K562 (cell line): ENCODE results near the gene FRK. TPM values are rescaled to one million over a fixed set of nuclear protein-coding genes. Genes with fewer than 3 reads are reported as not detected.

Experiments used
- ATAC-seq: fragments of 200-7000 bp; cut with Tn5 transposase; 3 replicates; pipeline ENCODE4 v1.9.1; 2020; ENCODE audit warnings: moderate library complexity
- BruUV-seq: library from RNA; stranded (reverse); fragments of 400-500 nt; replicated peaks from 2 replicates; lab custom pipeline; 2021; lab: Mats Ljungman, UMichigan
- CTCF ChIA-PET: fragments of 300-600 bp; formaldehyde crosslinking; extraction: SDS; loops from one replicate; lab custom pipeline; 2021; ENCODE audit warnings: low intra/inter-chr PET ratio; lab: Yijun Ruan, JAX
- POLR2A ChIA-PET: fragments of 300-600, 350-650 bp; sonication (Branson Sonifier 250); formaldehyde crosslinking; extraction: SDS; loops from one replicate; lab custom pipeline; 2021; ENCODE audit warnings: antibody characterized with exemption, inconsistent platforms; lab: Yijun Ruan, JAX
- DNase-seq, 4 experiments: peaks; one replicate each; pipeline versions ENCODE4 v3.0.0 to v3.0.0-alpha.2; 2011 to 2018; ENCODE audit warnings: low spot score in 3 of 4, mixed read lengths in 3 of 4; ENCODE audit errors: extremely low read depth in 1 of 4
- FAIRE-seq: peaks from 2 replicates; lab custom pipeline; 2011; peaks lifted over from hg19 to GRCh38; lab: Jason Lieb, UNC
- H2AFZ ChIP-seq: 2 replicates; pipeline ENCODE4 v1.6.0; 2011; ENCODE audit warnings: low read depth, low read length, control low read depth, inconsistent platforms
- H3K27ac ChIP-seq: fragments of 200-600 bp; 3 replicates; pipeline ENCODE4 v1.8.0; 2011; ENCODE audit warnings: low read depth, mild to moderate bottlenecking, control low read depth, inconsistent platforms, low read length, moderate library complexity, mixed read lengths; ENCODE audit errors: extremely low read depth
- H3K27me3 ChIP-seq, 2 experiments: fragments of 300-600 bp in 1 of 2; 2 replicates in 1 of 2; 3 replicates in 1 of 2; pipeline versions ENCODE4 v1.6.0 to v1.8.0; 2011; ENCODE audit warnings: inconsistent platforms in 2 of 2, low read length in 2 of 2, mild to moderate bottlenecking in 1 of 2, mixed read lengths in 1 of 2, moderate library complexity in 1 of 2; ENCODE audit not compliant: control insufficient read depth in 2 of 2, insufficient read depth in 2 of 2
- H3K36me3 ChIP-seq: fragments of 300-600 bp; 3 replicates; pipeline ENCODE4 v1.8.0; 2011; ENCODE audit warnings: mild to moderate bottlenecking, low read length, inconsistent platforms; ENCODE audit not compliant: control insufficient read depth, insufficient read depth
- H3K4me1 ChIP-seq, 2 experiments: fragments of 200-600 bp in 1 of 2; replicated peaks in 1 of 2; 2 replicates in 1 of 2; 3 replicates in 1 of 2; pipeline versions ENCODE4 v1.5.1 to v1.8.0; 2011; ENCODE audit warnings: inconsistent platforms in 2 of 2, low read length in 2 of 2, mild to moderate bottlenecking in 1 of 2, mixed read lengths in 1 of 2, moderate library complexity in 1 of 2; ENCODE audit not compliant: control insufficient read depth in 2 of 2, insufficient read depth in 2 of 2
- H3K4me2 ChIP-seq: 2 replicates; pipeline ENCODE4 v1.6.1; 2011; ENCODE audit warnings: low read length, control low read depth, inconsistent platforms, mixed read lengths; ENCODE audit not compliant: insufficient read depth
- H3K4me3 ChIP-seq: fragments of 200-600 bp; sonication (generic), shearing (Covaris generic); 2 replicates; pipeline ENCODE4 v1.5.1; 2016; ENCODE audit warnings: control low read depth, inconsistent platforms
- H3K79me2 ChIP-seq: fragments of 200-600 bp; 3 replicates; pipeline ENCODE4 v1.8.0; 2011; ENCODE audit warnings: low read length, inconsistent platforms; ENCODE audit not compliant: control insufficient read depth, insufficient read depth
- H3K9ac ChIP-seq, 2 experiments: 2 replicates each; pipeline versions ENCODE4 v1.6.0 to v1.6.1; 2011; ENCODE audit warnings: low read depth in 2 of 2, low read length in 2 of 2, control low read depth in 1 of 2, inconsistent platforms in 1 of 2, mild to moderate bottlenecking in 1 of 2, mixed read lengths in 1 of 2; ENCODE audit not compliant: insufficient read depth in 1 of 2
- H3K9me1 ChIP-seq: one replicate; pipeline ENCODE4 v1.6.0; 2011; ENCODE audit warnings: inconsistent platforms, mild to moderate bottlenecking, low read length, moderate library complexity; ENCODE audit not compliant: control insufficient read depth, insufficient read depth
- H3K9me3 ChIP-seq: replicated peaks from 2 replicates; pipeline ENCODE4 v1.5.1; 2011; ENCODE audit warnings: low read depth, low read length, inconsistent platforms; ENCODE audit not compliant: control insufficient read depth, insufficient read depth
- H4K20me1 ChIP-seq: replicated peaks from 2 replicates; pipeline ENCODE4 v1.6.1; 2011; ENCODE audit warnings: low read length, inconsistent platforms, mixed read lengths; ENCODE audit not compliant: control insufficient read depth, insufficient read depth
- ZBTB11 ChIP-seq, 3 experiments: fragments of 200-800 bp in 1 of 3; fragments of 250-450 bp in 1 of 3; fragments of 450-650 bp in 1 of 3; sonication (Bioruptor Pico) in 1 of 3; sonication (Bioruptor generic) in 1 of 3; formaldehyde crosslinking in 1 of 3; IDR thresholded peaks; 2 replicates each; pipeline versions ENCODE4 v1.6.1 to v1.8.0; 2016 to 2022; ENCODE audit warnings: mild to moderate bottlenecking in 2 of 3, missing genetic modification characterization in 2 of 3, missing compliant biosample characterization in 1 of 3, moderate library complexity in 1 of 3
- ZC3H8 ChIP-seq: fragments of 450-650 bp; IDR thresholded peaks from 2 replicates; pipeline ENCODE4 v1.6.1; 2017
- in situ Hi-C: fragments of 300-500 bp; cut with MboI; formaldehyde crosslinking; loops from 4 replicates; pipeline ENCODE4 v1.15.0; 2018; ENCODE audit warnings: inconsistent platforms, mixed read lengths
- intact Hi-C: fragments of 100-400 bp; cut with micrococcal nuclease; formaldehyde crosslinking; loops from 2 replicates; pipeline ENCODE4 v1.14.2; 2022
- polyA plus RNA-seq, 8 experiments: library from polyadenylated mRNA; depleted of rRNA in 4 of 8; stranded (reverse) in 5 of 8; unstranded in 3 of 8; fragments of >200 nt; fragmentation: Nextera tagmentation in 2 of 8; fragmentation: Illumina TruSeq in 1 of 8; extraction: Ambion mirVana in 2 of 8; extraction: Trizol in 1 of 8; gene quantifications; 2 replicates each; pipeline versions ENCODE4 v1.2.1 to v1.2.3, GENCODE V29; 2011 to 2014; ENCODE audit warnings: inconsistent platforms in 1 of 8, missing spikeins in 1 of 8
- total RNA-seq, 7 experiments: library from RNA; depleted of rRNA in 6 of 7; stranded (reverse); fragments of >200 nt in 6 of 7; fragmentation: Illumina TruSeq in 2 of 7; extraction: Trizol in 2 of 7; gene quantifications; 2 replicates each; pipeline versions ENCODE4 v1.2.1 to v1.2.3, GENCODE V29; 2011 to 2021; ENCODE audit warnings: low replicate concordance in 1 of 7
- TF ChIP-seq, protein P1 (sequence below): sonication (generic); formaldehyde crosslinking; IDR thresholded peaks from 2 replicates; pipeline ENCODE4 v1.8.0; 2022; ENCODE audit warnings: mild to moderate bottlenecking, missing genetic modification reagents

FRK gene
- total and polyA plus RNA-seq, 9 of the 15 experiments (the other 6 are each of a cell fraction or from before 2014, with no cell fraction given) = 0.01 to 0.29 (median 0.09) TPM

DNA sequence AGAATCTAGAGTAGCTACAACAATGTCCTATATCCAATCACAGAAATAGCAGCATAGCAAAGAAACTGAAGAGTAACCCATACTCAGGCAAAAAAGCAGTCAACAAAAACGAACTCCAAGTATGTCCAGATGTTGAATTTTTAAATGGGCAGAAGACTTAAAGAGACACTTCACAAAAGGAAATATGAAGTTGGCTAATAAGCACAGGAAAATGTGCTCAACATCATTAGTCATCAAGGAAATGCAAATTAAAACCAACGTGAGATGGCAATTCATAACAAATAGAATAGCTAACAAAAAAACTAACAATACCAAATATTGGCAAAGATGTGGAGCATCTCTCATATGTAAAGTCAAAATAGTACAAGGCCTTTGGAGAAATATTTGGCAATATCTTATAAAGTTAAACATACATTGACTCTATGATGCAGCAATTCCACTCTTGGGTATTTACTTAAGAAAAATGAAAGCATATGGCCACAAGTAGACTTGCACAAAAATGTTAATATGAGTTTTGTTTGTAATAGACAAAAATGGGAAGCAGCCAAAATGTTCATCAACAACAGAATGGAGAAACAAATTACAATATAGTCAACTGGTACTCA, 37.7 kb downstream of the FRK start (continued):
- TF ChIP-seq ZBTB11 (CRISPR knock-in tag; IDR thresholded peaks at IDR 0.05) (no peak), ZC3H8 (no peak)

- no peaks in the 10 kb centered on the region for H4K20me1 ChIP-seq
- DNase-seq = no peak
- no peak for ATAC-seq
- in situ Hi-C loops = no loop called here
- POLR2A ChIA-PET = no interaction called here
- CTCF ChIA-PET = no interaction called here
- H3K9me3 ChIP-seq = no peaks in the 10 kb centered on the region
- intact Hi-C loops = no loop called here
- no peak overlapping the region for H3K4me3 ChIP-seq
- H3K9me1 ChIP-seq = no peaks in the 10 kb centered on the region
- H3K4me1 ChIP-seq = no peaks in the 10 kb centered on the region
- BruUV-seq = no TSS peak
- no peaks in the 10 kb centered on the region for H3K79me2 ChIP-seq
- no peak overlapping the region for H3K4me2 ChIP-seq
- H2AFZ ChIP-seq = no peak overlapping the region
- no peaks in the 10 kb centered on the region for H3K36me3 ChIP-seq
- H3K9ac ChIP-seq = no peak overlapping the region
- TF ChIP-seq, protein P1, sequence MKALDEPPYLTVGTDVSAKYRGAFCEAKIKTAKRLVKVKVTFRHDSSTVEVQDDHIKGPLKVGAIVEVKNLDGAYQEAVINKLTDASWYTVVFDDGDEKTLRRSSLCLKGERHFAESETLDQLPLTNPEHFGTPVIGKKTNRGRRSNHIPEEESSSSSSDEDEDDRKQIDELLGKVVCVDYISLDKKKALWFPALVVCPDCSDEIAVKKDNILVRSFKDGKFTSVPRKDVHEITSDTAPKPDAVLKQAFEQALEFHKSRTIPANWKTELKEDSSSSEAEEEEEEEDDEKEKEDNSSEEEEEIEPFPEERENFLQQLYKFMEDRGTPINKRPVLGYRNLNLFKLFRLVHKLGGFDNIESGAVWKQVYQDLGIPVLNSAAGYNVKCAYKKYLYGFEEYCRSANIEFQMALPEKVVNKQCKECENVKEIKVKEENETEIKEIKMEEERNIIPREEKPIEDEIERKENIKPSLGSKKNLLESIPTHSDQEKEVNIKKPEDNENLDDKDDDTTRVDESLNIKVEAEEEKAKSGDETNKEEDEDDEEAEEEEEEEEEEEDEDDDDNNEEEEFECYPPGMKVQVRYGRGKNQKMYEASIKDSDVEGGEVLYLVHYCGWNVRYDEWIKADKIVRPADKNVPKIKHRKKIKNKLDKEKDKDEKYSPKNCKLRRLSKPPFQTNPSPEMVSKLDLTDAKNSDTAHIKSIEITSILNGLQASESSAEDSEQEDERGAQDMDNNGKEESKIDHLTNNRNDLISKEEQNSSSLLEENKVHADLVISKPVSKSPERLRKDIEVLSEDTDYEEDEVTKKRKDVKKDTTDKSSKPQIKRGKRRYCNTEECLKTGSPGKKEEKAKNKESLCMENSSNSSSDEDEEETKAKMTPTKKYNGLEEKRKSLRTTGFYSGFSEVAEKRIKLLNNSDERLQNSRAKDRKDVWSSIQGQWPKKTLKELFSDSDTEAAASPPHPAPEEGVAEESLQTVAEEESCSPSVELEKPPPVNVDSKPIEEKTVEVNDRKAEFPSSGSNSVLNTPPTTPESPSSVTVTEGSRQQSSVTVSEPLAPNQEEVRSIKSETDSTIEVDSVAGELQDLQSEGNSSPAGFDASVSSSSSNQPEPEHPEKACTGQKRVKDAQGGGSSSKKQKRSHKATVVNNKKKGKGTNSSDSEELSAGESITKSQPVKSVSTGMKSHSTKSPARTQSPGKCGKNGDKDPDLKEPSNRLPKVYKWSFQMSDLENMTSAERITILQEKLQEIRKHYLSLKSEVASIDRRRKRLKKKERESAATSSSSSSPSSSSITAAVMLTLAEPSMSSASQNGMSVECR (CRISPR knock-in tag) = no peak
- no peak overlapping the region for H3K27ac ChIP-seq
- FAIRE-seq = no peak
- H3K27me3 ChIP-seq = no peaks in the 10 kb centered on the region
Observed at GRCh38 chr6:116020738-116021137, 40.0 kb downstream of the FRK start.
